GM21576 (cell line): ENCODE data around the gene MPST.
A peak's percentile ranks its signal among the peaks of the same experiment; 100 is the strongest.
"Not testable (repeated sequence)": the region's sequence is repeated elsewhere in the genome, so short reads cannot be mapped to it uniquely, and the experiment has no call there.

Experiments
- ATAC-seq: cut with Tn5 transposase; IDR thresholded peaks from one replicate; pipeline ENCODE4 v1.9.1; 2021; ENCODE audit warnings: mild to moderate bottlenecking, moderate library complexity; ENCODE audit not compliant: unreplicated experiment

Gene MPST

DNA sequence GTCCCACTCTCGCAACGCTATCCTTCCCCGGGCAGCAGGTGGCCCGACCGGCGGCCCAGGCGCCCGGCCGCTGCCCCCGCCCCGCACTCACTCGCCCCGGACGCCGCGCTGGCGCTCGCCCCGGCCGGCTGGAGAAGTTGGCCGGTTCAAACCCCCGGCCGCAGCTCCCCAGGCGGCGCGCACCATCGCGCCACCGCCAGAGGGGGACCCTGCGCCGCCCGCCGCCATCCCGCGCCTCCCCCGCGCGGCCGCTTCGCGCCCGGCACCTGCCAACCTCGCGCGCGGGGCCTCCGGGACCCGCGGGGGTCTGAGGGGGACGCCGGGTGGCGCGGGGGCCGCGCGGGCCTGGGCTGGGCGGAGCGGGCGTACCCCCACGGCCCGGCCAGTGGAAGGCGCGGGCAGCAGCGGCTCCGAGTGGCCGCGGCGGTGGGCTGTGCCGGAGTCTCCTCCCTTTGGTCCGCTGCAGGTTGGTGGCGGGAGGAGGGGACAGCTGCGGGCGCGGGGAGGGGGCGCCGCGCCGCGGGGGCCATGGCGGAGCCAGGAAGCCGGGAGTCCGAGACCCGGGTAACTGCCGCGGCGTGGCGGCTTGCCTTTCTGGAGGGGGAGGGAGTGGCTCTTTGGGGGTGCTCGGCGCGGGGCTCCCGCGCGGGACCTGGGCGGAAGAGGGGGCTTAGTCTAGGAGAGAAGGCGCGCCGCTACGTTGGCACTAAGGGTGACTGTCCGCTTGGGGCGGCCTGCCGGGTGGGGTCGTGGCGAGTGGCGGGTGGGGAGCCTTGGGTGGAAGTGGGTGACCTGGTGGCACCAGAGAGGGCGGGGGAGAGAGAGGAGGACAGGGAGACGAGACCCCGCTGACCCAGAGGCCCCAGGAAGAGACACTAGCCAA, at the start of gene MPST, which contains the start of gene TST:
Gene MPST, plus strand, starts transcription at position 434 of the 883 bp plus-strand sequence. Its CDS starts 95 bp downstream, at position 529.
Gene TST, minus strand, starts transcription at position 139 of the 883 bp plus-strand sequence. CDS start 715 bp downstream, outside the sequence.
- peak; percentile 55 for ATAC-seq

DNA sequence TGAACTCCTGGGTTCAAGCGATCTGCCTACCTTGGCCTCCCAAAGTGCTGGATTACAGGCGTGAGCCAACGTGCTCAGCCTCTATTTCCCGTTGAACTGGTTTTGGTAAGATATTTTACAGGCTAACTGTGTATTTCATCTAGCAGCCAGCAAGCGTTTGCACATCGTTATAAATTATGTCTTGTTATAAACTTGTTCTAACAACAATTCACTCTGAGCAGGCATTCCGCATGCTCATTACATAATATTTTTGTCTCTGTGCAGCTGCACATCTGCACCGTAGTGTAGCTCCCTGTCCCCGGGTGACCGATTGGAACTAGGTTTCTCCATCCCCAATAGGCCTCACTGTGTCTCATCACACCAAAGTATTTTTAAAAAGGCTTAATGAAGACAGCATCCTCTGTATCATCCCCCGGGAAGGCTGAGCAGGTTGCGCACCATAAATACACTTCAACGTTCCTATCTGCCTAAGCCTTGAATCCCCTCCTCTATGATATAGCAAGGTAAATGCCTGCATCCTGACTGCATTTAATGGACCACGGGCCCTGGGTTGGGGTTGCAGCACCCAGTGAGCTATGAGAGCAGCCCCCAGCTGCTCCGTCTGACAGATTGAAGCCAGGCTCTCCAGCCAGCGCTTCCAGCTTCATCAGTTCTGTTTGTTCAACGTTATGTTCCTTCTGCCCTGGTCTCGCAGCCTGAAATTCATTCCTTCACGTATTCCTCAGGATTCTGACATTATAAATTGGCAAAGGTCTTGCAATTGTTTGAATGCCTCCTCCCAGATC, 48.0 kb upstream of the MPST start:
- ATAC-seq, result no peak

DNA sequence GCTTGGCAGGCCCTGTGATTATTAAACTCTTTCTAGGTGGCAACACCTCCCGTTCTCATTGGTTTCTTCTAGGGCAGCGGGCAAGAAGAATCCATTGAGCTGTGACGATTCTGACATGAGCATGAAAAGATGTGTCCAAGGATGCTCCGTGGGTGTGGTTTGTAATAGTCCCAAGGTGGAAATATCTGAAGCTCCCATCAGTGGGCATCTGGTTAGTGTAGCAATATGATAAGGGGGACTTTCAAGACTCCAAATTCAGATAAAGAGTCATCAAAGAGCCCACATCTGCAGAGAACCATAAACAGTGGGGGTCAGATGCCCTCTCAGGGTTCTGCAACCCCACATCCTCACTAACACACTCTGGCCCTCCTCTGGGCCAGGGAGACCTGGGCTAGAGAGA, 42.9 kb upstream of the MPST start:
- ATAC-seq, result no peak

DNA sequence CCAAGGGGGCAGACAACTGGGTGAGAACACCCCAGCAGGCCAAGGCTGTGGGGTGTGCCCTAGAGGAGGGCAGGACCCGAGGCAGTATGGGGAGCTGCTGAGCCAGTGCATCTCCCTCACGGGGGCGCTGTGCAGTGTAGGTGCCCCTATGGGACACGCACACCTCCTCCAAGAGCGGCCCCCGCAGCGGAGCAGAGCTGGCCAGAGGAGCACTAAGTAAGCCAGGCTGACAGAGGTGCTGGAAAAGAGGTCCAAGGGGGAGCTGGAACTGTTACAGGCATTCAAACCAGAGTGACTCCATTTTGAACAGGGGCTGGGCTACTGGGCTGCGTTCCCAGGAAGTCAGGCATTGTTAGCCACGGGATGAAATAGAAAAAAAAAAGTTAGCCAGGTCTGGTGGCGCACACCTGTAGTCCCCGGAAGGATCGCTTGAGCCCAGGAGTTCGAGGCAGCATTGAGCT, 42.1 kb upstream of the MPST start:
- ATAC-seq, result peak; percentile 61

DNA sequence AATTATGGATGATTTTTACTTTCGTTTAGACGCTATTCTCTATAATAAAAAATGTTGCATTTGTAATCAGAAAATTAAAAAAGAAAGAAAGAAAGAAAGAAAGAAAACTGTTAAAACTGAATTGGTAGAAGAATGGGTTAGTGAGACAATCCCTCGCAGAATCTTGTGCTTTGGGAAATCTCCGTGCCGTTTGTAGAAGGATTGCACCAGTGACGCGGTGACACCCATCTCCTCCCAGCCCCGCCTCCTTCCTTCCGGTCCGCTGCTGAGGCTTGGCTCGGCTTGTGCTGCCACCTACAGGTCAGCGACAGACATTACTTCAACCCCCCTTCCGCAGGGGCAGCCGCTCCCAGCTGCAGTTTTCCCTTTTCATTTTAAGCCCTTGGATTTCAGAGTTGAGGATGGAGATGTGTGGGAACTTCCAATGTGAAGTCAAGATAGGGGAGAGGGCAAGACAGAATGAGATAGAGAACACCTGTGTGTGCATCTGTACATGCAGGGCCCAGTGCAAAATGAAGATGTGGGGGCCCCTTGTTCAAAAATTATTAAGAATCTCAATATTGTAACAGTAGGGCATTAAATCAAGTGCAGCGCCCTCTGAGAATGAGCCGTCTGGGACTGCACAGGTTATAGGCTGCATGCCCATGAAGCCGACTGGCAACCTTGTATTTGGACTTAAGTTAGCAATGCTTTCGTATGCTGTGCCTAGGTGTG, 41.4 kb upstream of the MPST start:
- ATAC-seq, result no peak

DNA sequence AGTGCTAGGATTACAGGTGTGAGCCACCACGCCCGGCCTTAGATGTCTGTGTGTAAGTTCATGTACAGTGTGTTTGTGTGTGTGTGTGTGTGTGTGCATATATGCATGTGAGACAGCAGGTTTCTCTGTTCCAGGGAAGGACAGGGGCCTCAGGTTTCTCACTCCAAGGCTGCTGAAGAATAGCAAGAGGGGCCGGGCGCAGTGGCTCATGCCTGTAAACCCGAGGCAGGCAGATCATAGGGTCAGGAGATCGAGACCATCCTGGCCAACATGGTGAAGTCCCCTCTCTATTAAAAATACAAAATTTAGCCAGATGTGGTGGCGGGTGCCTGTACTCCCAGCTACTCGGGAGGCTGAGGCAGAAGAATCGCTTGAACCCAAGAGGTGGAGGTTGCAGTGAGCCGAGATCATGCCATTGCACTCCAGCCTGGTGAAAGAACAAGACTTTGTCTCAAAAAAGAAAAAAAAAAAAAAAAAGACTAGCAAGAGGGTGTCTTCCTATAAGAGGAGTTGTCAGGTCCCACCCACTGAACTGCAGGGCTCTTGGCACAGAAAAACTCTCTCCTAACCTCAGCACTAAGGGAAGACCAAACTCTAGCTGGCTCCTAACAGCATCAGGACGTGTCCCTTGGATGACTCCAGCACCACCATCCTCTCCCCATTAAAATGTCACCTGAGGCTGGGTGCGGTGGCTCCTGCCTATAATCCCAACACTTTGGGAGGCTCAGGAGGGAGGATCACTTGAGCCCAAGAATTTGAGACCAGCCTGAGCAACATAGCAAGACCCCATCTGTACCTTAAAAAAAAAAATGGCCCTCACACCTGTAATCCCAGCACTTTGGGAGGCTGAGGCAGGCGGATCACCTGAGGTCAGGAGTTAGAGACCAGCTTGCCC, 40.3 kb upstream of the MPST start:
- no peak for ATAC-seq

DNA sequence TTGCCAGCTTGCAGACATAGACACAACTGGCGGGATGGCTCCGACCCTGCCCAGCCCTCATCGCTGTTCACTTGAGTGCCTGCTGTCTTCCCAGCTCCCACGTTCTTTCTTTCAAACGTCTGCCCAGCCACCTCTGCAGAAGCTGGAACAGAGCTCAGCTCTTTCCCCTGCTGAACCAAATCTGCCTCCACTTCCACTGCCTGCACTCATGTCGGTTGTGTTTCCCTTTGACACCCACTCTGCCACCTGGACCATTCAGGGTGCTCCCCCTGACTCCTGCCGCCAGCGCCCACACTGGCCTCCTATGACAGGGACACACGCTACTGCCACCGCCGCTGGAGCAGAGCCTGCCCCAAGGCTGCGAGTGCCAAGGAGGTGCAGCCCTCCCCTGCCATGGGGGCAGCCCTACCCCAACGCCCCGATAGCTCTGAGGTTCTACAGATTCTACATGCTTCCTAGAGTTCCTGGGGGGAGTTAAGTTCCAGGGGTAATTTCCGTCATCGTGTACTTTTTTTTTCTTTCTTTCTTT, 38.2 kb upstream of the MPST start:
- no peak for ATAC-seq

DNA sequence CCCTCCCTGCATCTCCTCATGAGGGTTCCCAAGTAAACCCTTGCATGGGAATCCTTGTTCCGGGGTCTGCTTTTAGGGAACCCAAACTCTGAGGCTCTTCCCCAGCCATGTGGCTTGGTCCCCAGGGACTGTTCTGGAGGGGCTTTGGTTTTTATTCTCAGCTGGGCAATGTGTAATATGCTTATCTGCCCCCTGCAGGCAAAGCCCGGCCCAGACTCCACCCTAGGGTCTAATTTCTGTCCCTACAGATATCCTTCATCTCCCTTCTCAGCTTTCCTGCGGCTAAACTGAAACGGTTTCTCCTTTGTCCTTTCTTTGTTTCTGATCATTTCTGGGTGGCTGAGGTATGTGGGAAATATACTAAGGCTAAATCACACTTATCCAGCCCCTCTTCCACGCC, 37.4 kb upstream of the MPST start:
- ATAC-seq, result no peak

- no peak for ATAC-seq
Observed at GRCh38 chr22:36985211-36985889, 34.2 kb upstream of the MPST start.

- no peak for ATAC-seq
Observed at GRCh38 chr22:36986242-36986821, 33.2 kb upstream of the MPST start.

- no peak for ATAC-seq
Observed at GRCh38 chr22:36988075-36988832, 31.3 kb upstream of the MPST start.

GRCh38 chr22:36989012-36989411, 30.5 kb upstream of the MPST start:
- ATAC-seq, result not testable (repeated sequence)

- no peak for ATAC-seq
Observed at GRCh38 chr22:36990457-36990856, 29.1 kb upstream of the MPST start.

GRCh38 chr22:36991206-36991605, 28.3 kb upstream of the MPST start:
- ATAC-seq, result no peak

GRCh38 chr22:36997746-36998145, 21.8 kb upstream of the MPST start:
- no peak for ATAC-seq

- ATAC-seq, result no peak
Observed at GRCh38 chr22:36998620-36999351, 20.8 kb upstream of the MPST start.

DNA sequence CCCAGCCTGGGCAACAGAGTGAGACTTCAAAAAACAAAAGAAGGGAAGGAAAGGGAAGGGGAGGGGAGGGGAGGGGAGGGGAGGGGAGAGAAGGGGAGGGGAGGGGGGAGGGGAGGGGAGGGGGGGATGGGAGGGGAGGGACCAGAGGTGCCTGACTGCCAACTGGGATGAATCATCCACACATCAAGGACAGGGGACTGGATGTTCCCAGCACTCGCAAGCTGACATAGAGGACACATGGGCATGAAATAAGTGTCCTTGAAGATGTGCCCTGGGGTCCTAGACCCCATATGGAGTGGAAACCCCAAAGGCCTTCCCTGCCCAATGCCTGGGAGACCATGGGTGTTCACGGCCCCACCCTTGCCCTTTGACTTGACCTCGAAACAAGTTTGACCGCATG, 20.1 kb upstream of the MPST start:
- no peak for ATAC-seq
